Left ventricle myocardium superior (tissue), 1 donor: Measurements from ENCODE around the gene FGF14. TPM values are rescaled to one million over a fixed set of nuclear protein-coding genes. Genes with fewer than 3 reads are reported as not detected.

Source experiments
- ATAC-seq: fragments of 200-7000 bp; cut with Tn5 transposase; one replicate; pipeline ENCODE4 v1.9.1; 2020; ENCODE audit warnings: mild to moderate bottlenecking, moderate library complexity
- DNase-seq: peaks from one replicate; pipeline ENCODE4 v3.0.0-alpha.2; 2020
- intact Hi-C: fragments of 100-400 bp; cut with micrococcal nuclease; formaldehyde crosslinking; loops from one replicate; pipeline ENCODE4 v1.11.0; 2022
- total RNA-seq: library from RNA; stranded (reverse); fragmentation: NEBNext Ultra II Directional; extraction: Animal tissue kit (Norgen Biotek cat#: 25700); gene quantifications from one replicate; pipeline ENCODE4 v1.2.1, GENCODE V29; 2021
- donor health status: DM: no; HTN: yes; CAD: no; lungs with severe emphysema.

Gene FGF14
- total RNA-seq, 1 donor from 2014 or later = 3.3 TPM

- intact Hi-C loops = no loop called here
- DNase-seq (no peak), ATAC-seq (peak; percentile 68)
Measured at GRCh38 chr13:102275969-102276368, 125.9 kb downstream of the FGF14 start.

- no peak for ATAC-seq
- DNase-seq = no peak
- intact Hi-C loops = no loop called here
Measured at GRCh38 chr13:102273111-102273510, 128.7 kb downstream of the FGF14 start.

GRCh38 chr13:102267191-102267590 is 134.7 kb downstream of the FGF14 start:
- intact Hi-C loops = no loop called here
- DNase-seq (no peak), ATAC-seq (no peak)

DNA sequence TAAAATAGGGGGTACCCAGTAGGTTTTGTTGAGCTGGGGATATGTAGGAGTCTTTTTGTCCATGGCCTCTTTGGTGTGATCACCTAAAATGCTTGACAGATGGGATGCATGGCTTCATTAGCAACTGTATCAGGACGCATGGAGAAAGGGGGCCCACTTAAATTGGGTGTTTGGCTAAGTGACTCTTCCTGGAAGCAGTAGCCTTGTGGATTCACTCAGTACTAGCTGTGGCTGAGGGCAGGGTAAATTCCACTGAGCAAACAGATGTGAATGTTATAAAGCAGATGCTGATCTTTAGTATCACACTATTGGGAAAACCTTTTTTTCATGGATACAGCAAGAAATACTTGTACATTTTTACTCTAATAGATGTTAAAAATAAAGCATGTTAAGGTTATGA is 140.0 kb downstream of the FGF14 start:
- ATAC-seq = no peak
- intact Hi-C loops = no loop called here
- no peak for DNase-seq

DNA sequence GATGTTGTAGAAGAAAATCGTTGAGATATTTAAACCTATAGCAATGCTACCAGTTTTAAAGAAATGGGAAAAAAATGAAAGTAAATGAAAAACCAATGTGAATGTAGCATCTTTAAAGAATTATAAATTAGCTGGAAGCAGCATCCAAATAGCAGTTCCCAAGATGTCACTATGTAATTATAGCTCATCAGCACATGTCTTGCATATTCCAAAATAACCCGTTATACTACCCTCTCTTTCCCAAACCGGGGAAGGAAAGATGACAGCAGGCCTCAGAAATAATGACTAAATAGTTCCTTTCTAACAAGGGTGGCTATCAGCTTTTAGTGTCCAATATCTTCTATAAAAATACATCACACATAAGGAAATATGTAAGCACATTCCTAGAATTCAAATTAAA is 140.5 kb downstream of the FGF14 start:
- intact Hi-C loops = no loop called here
- DNase-seq (no peak), ATAC-seq (no peak)

DNA sequence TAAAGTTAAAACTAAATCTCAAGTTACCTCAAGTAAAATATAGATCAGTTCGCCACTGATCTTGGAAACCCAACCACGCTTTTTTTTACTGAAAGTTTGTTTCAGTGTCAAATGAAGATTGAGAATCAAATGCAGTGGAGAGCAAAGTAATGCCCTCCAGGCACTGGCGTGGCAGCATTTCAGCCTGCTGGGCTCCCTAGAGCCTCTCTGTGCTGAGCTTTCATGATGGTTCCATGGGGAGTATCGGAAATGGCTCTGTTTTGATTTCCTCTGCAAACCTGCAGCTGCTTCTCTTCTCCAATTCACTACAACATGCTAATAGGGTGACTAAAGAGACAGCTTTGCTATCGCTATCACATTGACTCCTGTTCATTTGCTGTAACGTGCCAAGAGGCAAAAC is 141.6 kb downstream of the FGF14 start:
- ATAC-seq (no peak), DNase-seq (no peak)
- intact Hi-C loops = no loop called here

DNA sequence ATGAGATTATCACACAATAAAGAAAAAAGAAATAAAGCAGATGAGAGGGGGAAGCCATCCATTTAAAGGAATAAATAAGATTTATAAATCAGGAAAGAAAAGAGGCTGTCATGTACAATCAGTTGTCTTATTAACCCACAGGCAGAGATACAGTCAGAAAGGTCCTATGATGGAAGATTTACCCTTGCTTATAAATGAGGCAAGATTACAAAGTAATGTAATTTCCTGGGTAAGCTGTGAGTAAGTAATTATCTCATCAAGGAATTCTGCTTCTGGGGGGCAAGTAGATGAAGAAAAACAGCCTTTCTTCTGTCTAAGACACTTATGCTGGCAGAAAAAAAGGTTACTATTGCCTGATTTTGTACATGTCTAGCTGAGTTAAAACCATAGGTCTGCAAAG is 146.4 kb downstream of the FGF14 start:
- intact Hi-C loops = no loop called here

GRCh38 chr13:102251817-102252216 is 150.0 kb downstream of the FGF14 start:
- DNase-seq (no peak), ATAC-seq (no peak)
- intact Hi-C loops = no loop called here

More for the DNA sequence above, 146.4 kb downstream of the FGF14 start:
- no peak for DNase-seq
- ATAC-seq = no peak

- intact Hi-C loops = no loop called here
- ATAC-seq = no peak
Measured at GRCh38 chr13:102250448-102250847, 151.4 kb downstream of the FGF14 start.

DNA sequence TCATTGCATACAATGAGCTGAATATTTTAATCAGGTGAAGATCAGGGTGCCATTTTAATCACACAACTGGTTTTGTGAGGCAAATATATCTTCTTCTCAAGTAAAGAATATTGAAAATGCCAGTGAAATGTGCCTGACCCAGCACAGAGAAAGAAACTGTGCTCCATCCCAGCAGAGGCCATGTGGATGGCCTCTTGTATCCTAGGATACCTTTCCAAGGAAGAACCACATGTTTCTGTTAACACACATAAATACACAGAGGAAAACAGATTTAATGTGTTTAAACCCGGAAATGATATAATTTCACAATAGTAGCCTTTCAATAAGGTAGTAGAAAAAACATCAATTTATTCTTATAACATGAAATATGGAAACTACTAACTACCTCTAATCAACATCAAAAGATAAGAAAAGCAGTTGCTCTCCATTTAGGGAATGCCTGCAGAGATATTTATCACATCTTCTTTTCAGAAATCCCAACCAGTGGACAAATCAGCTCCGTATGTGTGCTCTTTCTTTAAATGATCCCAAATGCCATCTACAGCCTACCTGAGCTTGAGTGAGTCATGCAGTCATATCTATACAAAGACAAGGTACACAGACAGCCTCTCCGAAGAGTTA is 157.1 kb downstream of the FGF14 start:
- no peak for DNase-seq
- ATAC-seq = no peak
- intact Hi-C loops = no loop called here

More at GRCh38 chr13:102250448-102250847, 151.4 kb downstream of the FGF14 start:
- no peak for DNase-seq

- ATAC-seq (no peak), DNase-seq (no peak)
- intact Hi-C loops = no loop called here
Measured at GRCh38 chr13:102240110-102240509, 161.7 kb downstream of the FGF14 start.

DNA sequence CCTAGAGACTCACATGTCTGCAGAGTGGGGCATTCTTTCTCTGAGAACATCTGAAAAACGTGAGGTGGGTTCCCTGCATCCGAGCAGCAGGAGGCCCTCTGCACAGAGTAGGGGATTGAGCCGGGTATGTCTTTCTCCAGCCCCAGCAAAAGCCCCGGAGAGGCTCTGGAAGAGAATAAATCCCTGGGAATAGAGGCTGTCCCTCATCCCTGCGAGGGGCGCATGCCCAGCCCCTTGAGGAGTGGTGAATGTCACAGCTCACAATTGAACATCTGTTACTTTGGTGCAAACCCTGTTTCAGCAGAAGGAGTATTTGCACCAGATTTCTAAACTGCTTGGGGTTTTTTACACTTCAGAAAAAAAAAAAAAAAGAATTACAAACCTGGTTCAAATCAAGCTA is 164.6 kb downstream of the FGF14 start:
- ATAC-seq = no peak
- intact Hi-C loops = no loop called here
- no peak for DNase-seq

- intact Hi-C loops = no loop called here
- ATAC-seq (no peak), DNase-seq (no peak)
Measured at GRCh38 chr13:102236830-102237229, 165.0 kb downstream of the FGF14 start.

- no peak for ATAC-seq
- intact Hi-C loops = no loop called here
- no peak for DNase-seq
Measured at GRCh38 chr13:102236341-102236740, 165.5 kb downstream of the FGF14 start.

GRCh38 chr13:102235689-102236088 is 166.2 kb downstream of the FGF14 start:
- DNase-seq (no peak), ATAC-seq (no peak)
- intact Hi-C loops = no loop called here

DNA sequence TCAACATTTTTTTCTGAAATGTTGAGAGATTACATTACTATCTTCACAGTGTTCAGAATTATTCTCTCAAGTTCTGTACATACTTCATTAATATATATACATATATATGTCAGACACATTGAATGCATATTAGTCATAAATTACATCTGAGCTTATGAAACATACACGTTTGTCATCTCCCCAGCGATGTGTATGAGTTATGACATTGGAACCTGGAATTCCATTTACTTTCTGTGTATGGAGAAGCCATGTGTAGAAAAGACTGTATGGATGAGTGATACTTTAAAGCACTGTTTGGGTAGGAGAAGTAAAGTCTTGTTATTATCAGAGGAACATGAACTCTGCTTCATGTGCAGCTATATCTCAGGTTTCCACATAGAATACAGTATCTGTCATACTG is 167.2 kb downstream of the FGF14 start:
- intact Hi-C loops = no loop called here
- DNase-seq (no peak), ATAC-seq (no peak)

- intact Hi-C loops = no loop called here
- ATAC-seq (no peak), DNase-seq (no peak)
Measured at GRCh38 chr13:102233566-102234208, 168.2 kb downstream of the FGF14 start.

- no peak for DNase-seq
- no peak for ATAC-seq
- intact Hi-C loops = no loop called here
Measured at GRCh38 chr13:102231479-102231878, 170.4 kb downstream of the FGF14 start.

- no peak for ATAC-seq
Measured at GRCh38 chr13:102227741-102228140, 174.1 kb downstream of the FGF14 start.

DNA sequence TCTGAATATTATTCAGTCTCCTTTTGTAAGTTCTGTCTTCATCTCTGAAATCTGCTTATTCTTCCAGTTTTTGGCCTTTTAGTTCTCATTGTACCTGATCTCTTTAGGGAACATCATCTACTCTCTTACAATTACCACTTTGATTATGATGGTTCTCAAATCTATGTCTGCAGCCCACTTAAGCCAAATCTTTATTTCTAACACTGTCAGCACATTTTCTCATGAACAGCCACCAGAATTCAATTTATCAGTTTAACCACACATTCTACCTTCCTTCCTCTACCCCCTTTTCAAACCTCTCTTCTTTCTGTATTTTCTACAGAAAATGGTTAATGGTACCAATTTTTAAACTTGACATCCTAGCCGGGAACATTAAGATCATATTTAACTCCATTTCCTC is 175.3 kb downstream of the FGF14 start:
- intact Hi-C loops = no loop called here
- ATAC-seq (no peak), DNase-seq (no peak)

More at GRCh38 chr13:102227741-102228140, 174.1 kb downstream of the FGF14 start:
- DNase-seq = no peak
- intact Hi-C loops = no loop called here

DNA sequence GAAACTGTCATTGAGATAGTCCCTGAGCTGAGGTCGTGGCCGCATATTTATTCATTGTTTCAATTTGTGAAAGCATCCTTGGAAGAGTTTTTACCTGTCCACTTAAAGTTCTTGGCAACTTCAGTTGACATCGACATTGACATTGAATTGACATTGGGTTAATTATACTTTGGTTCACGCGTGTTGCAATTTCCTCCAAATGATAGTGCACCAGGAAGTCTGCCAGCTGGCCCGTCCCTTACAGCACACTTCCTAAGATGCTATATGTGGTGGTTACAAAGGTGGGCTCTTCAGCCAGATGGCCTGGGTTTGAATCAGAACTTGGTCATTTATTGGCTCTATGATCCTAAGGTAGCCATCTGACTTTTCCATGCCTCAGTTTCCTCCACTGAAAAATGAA is 176.0 kb downstream of the FGF14 start:
- no peak for ATAC-seq
- intact Hi-C loops = no loop called here
- DNase-seq = no peak
